NB4 (cell line): ENCODE measurements around the gene COMMD8.

Source experiments
- DNase-seq: peaks from one replicate; pipeline ENCODE4 v3.0.0; 2010; ENCODE audit warnings: low read depth
- H3K4me3 ChIP-seq: one replicate; pipeline ENCODE4 v1.5.1; 2011; ENCODE audit warnings: mild to moderate bottlenecking, low read depth, low read length, moderate library complexity
- MYC ChIP-seq: IDR thresholded peaks from 2 replicates; pipeline ENCODE4 v1.6.1; 2011; ENCODE audit warnings: low read depth, low read length
- POLR2A ChIP-seq: IDR thresholded peaks from 2 replicates; pipeline ENCODE4 v1.6.1; 2011; ENCODE audit warnings: mild to moderate bottlenecking; ENCODE audit not compliant: insufficient read length; ENCODE audit errors: extremely low read depth
- TF ChIP-seq, protein P1 (sequence below): IDR thresholded peaks from one replicate; pipeline ENCODE4 v1.5.1; 2012; ENCODE audit warnings: low read depth, low read length
- TF ChIP-seq, protein P2 (sequence below): IDR thresholded peaks from 2 replicates; pipeline ENCODE4 v1.6.1; 2011; ENCODE audit warnings: low read depth, low read length

Gene COMMD8

DNA sequence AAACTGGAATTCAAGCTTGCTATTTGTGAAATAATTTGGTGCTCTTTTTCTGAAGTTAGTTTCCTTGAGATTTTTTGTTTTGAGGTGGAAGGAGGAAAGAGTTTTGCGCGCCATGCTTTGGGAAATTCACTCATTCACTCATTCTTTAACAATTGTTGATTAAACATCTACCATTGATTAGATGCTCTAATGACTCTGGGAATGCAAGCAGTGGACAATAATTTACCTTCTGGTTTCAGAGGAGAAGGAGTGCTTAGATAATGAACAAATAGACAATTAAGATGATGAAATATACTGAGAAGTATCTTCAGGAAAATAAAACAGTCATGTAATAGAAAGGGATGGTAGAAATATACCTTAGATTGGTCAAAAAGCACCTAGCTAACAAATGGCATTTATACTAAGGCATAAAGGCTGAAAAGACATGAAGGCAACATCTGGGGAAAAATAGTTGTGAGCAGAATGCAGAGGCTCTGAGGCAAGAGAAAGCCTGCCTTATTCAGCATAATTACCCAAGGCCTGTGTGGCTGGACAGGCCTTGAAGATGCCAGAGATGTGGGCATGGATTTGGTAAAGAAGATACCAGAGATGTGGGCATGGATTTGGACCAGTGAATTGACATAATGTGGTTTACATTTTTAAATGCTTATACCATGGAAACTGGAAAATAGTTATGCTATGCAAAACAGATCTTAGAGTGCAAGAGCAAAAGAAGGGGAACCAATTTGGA, 2.7 kb upstream of the COMMD8 start:
- no peak for DNase-seq
- no peak for TF ChIP-seq POLR2A
- no peak overlapping the region for H3K4me3 ChIP-seq

DNA sequence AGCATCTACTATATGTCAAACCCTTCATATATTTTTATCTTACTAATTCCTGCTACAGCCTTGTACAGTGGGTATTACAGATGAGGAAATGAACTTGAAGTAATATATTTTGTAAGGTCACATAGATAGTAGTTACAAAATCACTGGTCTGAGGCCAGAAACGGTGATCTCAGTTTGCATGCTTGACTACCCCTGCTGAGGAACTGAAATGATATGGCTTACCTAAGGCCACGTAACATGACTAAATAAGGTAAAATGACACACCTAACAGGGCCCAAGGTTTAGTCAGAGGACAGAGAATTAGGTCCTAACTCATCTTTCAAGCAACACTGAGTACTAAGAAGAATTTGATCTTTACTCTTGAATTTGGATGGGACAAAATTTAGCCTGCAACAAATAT, 1.5 kb upstream of the COMMD8 start:
- no peak overlapping the region for H3K4me3 ChIP-seq
- TF ChIP-seq MYC (no peak), POLR2A (no peak)
- TF ChIP-seq, protein P1, sequence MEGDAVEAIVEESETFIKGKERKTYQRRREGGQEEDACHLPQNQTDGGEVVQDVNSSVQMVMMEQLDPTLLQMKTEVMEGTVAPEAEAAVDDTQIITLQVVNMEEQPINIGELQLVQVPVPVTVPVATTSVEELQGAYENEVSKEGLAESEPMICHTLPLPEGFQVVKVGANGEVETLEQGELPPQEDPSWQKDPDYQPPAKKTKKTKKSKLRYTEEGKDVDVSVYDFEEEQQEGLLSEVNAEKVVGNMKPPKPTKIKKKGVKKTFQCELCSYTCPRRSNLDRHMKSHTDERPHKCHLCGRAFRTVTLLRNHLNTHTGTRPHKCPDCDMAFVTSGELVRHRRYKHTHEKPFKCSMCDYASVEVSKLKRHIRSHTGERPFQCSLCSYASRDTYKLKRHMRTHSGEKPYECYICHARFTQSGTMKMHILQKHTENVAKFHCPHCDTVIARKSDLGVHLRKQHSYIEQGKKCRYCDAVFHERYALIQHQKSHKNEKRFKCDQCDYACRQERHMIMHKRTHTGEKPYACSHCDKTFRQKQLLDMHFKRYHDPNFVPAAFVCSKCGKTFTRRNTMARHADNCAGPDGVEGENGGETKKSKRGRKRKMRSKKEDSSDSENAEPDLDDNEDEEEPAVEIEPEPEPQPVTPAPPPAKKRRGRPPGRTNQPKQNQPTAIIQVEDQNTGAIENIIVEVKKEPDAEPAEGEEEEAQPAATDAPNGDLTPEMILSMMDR = no peak
- TF ChIP-seq, protein P2, sequence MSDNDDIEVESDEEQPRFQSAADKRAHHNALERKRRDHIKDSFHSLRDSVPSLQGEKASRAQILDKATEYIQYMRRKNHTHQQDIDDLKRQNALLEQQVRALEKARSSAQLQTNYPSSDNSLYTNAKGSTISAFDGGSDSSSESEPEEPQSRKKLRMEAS = no peak
- peak; percentile 33 for DNase-seq

DNA sequence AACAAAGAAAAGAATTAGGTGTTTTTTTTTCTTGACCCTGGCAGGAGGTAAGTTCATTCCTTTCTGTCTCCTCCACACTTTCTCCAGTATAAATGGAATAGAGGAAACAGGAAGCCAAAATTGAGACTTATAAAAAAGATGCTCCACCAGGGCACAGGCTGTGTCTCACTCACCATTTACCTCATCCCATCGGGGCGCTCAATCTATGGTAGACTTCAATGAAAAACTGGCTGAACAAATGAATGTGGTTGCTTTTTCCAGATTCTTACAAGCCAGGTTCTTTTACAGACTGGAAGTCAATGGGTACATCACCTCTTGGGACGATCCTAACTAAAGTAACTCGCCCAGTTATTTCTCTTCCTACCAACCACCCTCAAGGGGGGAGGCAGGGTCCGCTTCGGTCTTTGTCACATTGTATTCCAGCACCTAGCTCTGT, 685 bp downstream of the COMMD8 start:
- peak; percentile 26 for DNase-seq
- H3K4me3 ChIP-seq = peak overlapping the region; percentile 78
- TF ChIP-seq, protein P2 = no peak
- no peak for TF ChIP-seq MYC
- no peak for TF ChIP-seq POLR2A
- TF ChIP-seq, protein P1 = no peak

DNA sequence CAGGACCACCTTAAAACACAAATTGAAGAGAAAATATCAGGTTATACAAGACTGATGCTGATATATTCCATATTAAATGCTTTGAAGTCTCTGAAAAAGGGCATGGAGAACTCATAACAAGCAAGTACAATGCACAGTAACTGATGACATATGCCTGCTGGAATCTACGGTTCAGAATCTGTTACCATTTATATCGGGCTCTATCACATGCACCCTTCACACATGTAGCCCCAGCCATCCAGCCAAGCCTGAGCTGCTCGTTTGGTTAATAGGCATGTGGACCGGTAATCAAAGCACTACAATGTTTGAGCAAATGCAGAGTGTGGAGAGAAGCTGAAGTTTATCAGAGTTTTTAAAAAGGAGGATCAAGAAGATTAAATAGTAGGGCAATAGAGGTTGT, 11.8 kb downstream of the COMMD8 start:
- no peak for DNase-seq
- no peak overlapping the region for H3K4me3 ChIP-seq
- TF ChIP-seq, protein P2 = no peak
- no peak for TF ChIP-seq MYC
- TF ChIP-seq, protein P1 = no peak

DNA sequence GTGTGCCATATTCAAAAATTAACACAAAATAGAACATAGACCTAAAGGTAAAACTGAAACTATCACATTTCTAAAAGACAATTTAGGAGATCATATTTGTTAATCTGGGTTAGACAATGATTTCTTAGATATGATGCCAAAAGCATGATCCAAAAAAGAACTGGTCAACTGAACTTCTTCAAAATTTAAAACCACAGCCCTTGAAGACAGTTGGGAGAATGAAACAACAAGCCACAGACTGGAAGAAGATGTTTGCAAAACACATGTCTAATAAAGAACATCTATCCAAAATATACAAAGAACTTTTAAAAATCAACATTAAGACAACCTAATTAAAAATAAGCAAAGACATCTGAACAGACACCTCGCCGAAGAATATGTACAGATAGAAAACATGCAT, 19.5 kb downstream of the COMMD8 start:
- TF ChIP-seq, protein P1 = no peak
- TF ChIP-seq MYC (no peak), POLR2A (no peak)
- TF ChIP-seq, protein P2 = no peak
- DNase-seq = peak; percentile 53
- no peak overlapping the region for H3K4me3 ChIP-seq

DNA sequence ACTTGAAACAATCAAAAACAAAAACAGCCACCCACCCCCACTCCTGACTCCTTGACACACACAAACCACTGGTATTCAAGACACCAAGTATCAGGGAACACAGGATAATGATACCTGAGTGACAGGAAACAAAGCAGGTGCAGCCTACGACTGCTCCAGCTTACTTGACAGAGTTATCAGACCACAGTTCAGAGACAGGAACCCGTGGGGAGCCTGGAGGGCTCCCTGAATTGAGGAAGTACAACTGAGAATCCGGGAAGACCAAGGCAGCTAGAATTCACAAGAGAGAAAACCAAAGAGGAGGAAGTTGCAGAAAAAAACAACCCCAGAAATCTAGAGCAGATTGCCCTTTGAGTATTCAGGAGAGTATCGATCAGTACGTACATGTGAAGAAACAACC, 20.5 kb downstream of the COMMD8 start:
- TF ChIP-seq, protein P2 = no peak
- TF ChIP-seq MYC = no peak
- TF ChIP-seq, protein P1 = no peak
- peak; percentile 85 for DNase-seq
- peak overlapping the region; percentile 12 for H3K4me3 ChIP-seq
